MCF 10A (cell line): ENCODE measurements around the gene PDILT. TPM values are rescaled to one million over a fixed set of nuclear protein-coding genes. Genes with fewer than 3 reads are reported as not detected.

Experiments
- BruUV-seq: library from RNA; stranded (reverse); fragments of 400-500 nt; replicated peaks from 2 replicates; lab custom pipeline; 2021; lab: Mats Ljungman, UMichigan
- CTCF ChIA-PET: fragments of 300-600 bp; sonication (Branson Sonifier 250); formaldehyde crosslinking; extraction: SDS; loops from one replicate; lab custom pipeline; 2021; ENCODE audit warnings: antibody characterized with exemption, inconsistent platforms; lab: Yijun Ruan, JAX
- POLR2A ChIA-PET: fragments of 300-600, 350-650 bp; sonication (Branson Sonifier 250); formaldehyde crosslinking; extraction: SDS; loops from one replicate; lab custom pipeline; 2020; ENCODE audit warnings: antibody characterized with exemption, inconsistent platforms; lab: Yijun Ruan, JAX
- DNase-seq: peaks from one replicate; pipeline ENCODE4 v3.0.0-alpha.2; 2018; ENCODE audit not compliant: unreplicated experiment
- H3K27ac Mint-ChIP-seq: one replicate; pipeline ENCODE4 v1.8.0; 2022; ENCODE audit warnings: mild to moderate bottlenecking, low read depth, mixed read lengths; ENCODE audit not compliant: unreplicated experiment
- H3K27me3 Mint-ChIP-seq: one replicate; pipeline ENCODE4 v1.8.0; 2022; ENCODE audit warnings: mixed read lengths; ENCODE audit not compliant: insufficient read depth, unreplicated experiment
- H3K36me3 Mint-ChIP-seq: one replicate; pipeline ENCODE4 v1.8.0; 2022; ENCODE audit warnings: mild to moderate bottlenecking, moderate library complexity, mixed read lengths; ENCODE audit not compliant: insufficient read depth, unreplicated experiment
- H3K4me1 Mint-ChIP-seq: one replicate; pipeline ENCODE4 v1.8.0; 2022; ENCODE audit warnings: mixed read lengths; ENCODE audit not compliant: insufficient read depth, unreplicated experiment
- H3K4me3 Mint-ChIP-seq: one replicate; pipeline ENCODE4 v1.8.0; 2022; ENCODE audit warnings: mild to moderate bottlenecking, moderate library complexity, mixed read lengths; ENCODE audit not compliant: unreplicated experiment
- H3K9me3 Mint-ChIP-seq: one replicate; pipeline ENCODE4 v1.8.0; 2022; ENCODE audit warnings: mixed read lengths; ENCODE audit not compliant: unreplicated experiment
- intact Hi-C: fragments of 100-400 bp; cut with micrococcal nuclease; formaldehyde crosslinking; loops from 2 replicates; pipeline ENCODE4 v1.14.1; 2022
- total RNA-seq: library from RNA; stranded (reverse); gene quantifications from 2 replicates; pipeline ENCODE4 v1.2.3, GENCODE V29; 2022
- TF ChIP-seq, protein P1 (sequence below): fragments of 200-600 bp; IDR thresholded peaks from one replicate; pipeline ENCODE4 v1.8.0; 2022; ENCODE audit warnings: antibody characterized with exemption, mild to moderate bottlenecking; ENCODE audit not compliant: unreplicated experiment

PDILT gene
- total RNA-seq, 1 experiment from 2014 or later: not detected

DNA sequence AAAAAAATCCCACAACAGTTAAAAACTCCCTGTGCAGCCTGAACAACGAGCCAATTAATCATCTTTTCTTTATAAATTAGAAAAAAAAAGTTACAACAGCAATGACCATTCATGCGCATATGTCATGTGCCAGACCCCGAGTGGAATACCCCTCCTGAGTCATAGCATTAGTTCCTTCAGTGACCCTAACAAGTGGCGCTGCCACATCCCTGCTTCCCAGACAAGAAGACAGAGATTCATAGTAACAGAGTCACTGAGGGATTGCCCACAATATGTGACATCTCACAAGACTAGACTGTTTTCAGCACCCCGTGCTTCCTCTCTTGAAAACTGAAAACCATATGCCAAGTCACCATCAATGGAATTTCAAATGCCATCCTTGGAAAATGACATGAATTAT lies 59.9 kb downstream of the PDILT start:
- Mint-ChIP-seq H3K4me1 (no peaks in the 10 kb centered on the region), H3K27ac (no peak overlapping the region), H3K4me3 (no peak overlapping the region), H3K9me3 (no peaks in the 10 kb centered on the region), H3K27me3 (no peaks in the 10 kb centered on the region), H3K36me3 (no peaks in the 10 kb centered on the region)
- no peak for DNase-seq
- CTCF ChIA-PET: no interaction called here
- POLR2A ChIA-PET: no interaction called here
- intact Hi-C loops: no loop called here
- no TSS peak for BruUV-seq
- TF ChIP-seq, protein P1, sequence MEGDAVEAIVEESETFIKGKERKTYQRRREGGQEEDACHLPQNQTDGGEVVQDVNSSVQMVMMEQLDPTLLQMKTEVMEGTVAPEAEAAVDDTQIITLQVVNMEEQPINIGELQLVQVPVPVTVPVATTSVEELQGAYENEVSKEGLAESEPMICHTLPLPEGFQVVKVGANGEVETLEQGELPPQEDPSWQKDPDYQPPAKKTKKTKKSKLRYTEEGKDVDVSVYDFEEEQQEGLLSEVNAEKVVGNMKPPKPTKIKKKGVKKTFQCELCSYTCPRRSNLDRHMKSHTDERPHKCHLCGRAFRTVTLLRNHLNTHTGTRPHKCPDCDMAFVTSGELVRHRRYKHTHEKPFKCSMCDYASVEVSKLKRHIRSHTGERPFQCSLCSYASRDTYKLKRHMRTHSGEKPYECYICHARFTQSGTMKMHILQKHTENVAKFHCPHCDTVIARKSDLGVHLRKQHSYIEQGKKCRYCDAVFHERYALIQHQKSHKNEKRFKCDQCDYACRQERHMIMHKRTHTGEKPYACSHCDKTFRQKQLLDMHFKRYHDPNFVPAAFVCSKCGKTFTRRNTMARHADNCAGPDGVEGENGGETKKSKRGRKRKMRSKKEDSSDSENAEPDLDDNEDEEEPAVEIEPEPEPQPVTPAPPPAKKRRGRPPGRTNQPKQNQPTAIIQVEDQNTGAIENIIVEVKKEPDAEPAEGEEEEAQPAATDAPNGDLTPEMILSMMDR: no peak

DNA sequence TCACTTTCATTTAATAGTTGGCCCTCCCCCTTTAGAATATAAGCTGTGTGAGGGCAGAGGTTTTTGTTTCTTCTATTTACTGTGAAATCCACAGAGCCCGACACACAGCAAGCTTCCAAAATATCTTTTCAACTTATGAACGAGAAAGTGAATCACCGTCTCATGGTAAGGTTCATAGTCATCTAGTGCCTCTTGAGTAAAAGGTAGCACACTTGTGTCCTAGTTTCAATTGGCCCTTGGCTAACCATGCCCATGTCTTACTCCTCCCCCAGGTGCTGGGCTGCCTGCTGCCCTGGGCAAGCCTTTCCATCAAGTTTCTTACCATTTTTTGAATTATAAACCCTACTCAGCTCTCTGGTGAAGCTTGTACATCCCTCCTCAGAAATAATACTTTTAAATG lies 64.8 kb downstream of the PDILT start:
- intact Hi-C loops: no loop called here
- Mint-ChIP-seq H3K36me3 (no peaks in the 10 kb centered on the region), H3K27me3 (peaks cover 26% of the 10 kb centered on the region), H3K4me1 (no peaks in the 10 kb centered on the region), H3K27ac (no peak overlapping the region), H3K9me3 (no peaks in the 10 kb centered on the region), H3K4me3 (no peak overlapping the region)
- DNase-seq: no peak
- no TSS peak for BruUV-seq
- TF ChIP-seq, protein P1: no peak
- CTCF ChIA-PET: interaction anchor here (0.6 to 1.3 kb wide), 3 partner anchors 39 to 738 kb away, joined by 3 read pairs; no protein-coding TSS in a partner anchor
- POLR2A ChIA-PET: no interaction called here

DNA sequence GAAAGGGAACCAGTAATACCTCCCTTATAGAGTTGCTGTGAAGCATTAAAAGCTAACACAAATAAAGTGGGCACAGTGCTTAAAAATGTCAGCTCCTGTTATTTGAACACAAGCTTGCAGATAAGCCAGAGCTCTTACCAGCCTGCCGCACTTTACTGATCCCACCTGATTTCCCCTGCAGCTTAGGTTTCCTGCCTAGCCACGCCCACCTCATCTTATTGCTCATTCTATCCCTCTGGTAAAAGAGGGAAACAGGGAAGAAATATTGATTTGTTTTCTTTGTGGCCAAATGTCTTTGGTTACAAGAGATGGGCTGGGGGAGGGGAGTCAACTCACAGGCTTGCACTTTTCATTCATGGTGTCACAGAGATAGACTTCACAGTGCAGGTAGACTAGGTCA lies 67.6 kb downstream of the PDILT start:
- POLR2A ChIA-PET: interaction anchor here (0.8 kb wide), 1 partner anchor 404 kb away, joined by 3 read pairs; no protein-coding TSS in a partner anchor
- Mint-ChIP-seq H3K4me1 (no peaks in the 10 kb centered on the region), H3K36me3 (no peaks in the 10 kb centered on the region), H3K27ac (no peak overlapping the region), H3K4me3 (no peak overlapping the region), H3K9me3 (no peaks in the 10 kb centered on the region), H3K27me3 (peaks cover 26% of the 10 kb centered on the region)
- no TSS peak for BruUV-seq
- CTCF ChIA-PET: interaction anchor here (0.6 to 2.7 kb wide), 4 partner anchors 48 to 430 kb away, joined by 3 to 8 read pairs (median 3); no protein-coding TSS in a partner anchor
- no peak for DNase-seq
- TF ChIP-seq, protein P1: no peak
- intact Hi-C loops: no loop called here

DNA sequence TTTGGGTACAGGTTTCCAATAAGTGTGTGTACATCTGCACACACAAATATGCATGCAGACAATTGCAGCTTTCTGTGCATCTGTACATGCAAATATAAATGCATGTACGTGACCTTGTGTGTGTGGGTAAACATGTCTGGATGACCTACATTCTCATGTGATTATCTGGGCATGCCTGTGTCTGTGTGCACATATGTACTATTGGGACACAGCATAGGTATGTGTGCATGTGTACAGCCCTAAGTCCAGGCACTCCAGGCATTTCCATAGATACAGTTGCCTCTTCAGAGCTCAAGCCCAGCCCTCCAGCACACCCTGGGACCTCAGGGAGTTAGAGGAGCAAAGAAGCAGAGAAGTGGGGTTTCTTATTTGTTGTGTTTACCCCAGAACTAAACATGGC lies 70.1 kb downstream of the PDILT start:
- TF ChIP-seq, protein P1: no peak
- POLR2A ChIA-PET: no interaction called here
- no TSS peak for BruUV-seq
- CTCF ChIA-PET: interaction anchor here (1.1 kb wide), 1 partner anchor 50 kb away, joined by 3 read pairs; no protein-coding TSS in a partner anchor
- intact Hi-C loops: no loop called here
- Mint-ChIP-seq H3K9me3 (peaks cover 3% of the 10 kb centered on the region), H3K4me3 (no peak overlapping the region), H3K27me3 (peaks cover 36% of the 10 kb centered on the region), H3K27ac (no peak overlapping the region), H3K4me1 (no peaks in the 10 kb centered on the region), H3K36me3 (no peaks in the 10 kb centered on the region)
- no peak for DNase-seq
